ENCODE data around the gene SUSD4. TPM values are rescaled to one million over a fixed set of nuclear protein-coding genes. Genes with fewer than 3 reads are reported as not detected.
A peak's percentile ranks its signal among the peaks of the same experiment; 100 is the strongest.

SUSD4 gene
- total and polyA plus RNA-seq, 9 of the 15 experiments (the other 6 are each of a cell fraction or from before 2014, with no cell fraction given) = 0.06 to 1.7 (median 0.09) TPM; not detected in 4

GRCh38 chr1:223202376-223203033, 161.5 kb downstream of the SUSD4 start:
- Histone ChIP-seq H3K9me1 (ENCODE audit: control insufficient read depth, insufficient read depth, low read length) (no peaks in the 10 kb centered on the region), H3K27me3 (ENCODE audit: control insufficient read depth in 2 of 2, insufficient read depth in 2 of 2, low read length in 2 of 2) (no peaks in the 10 kb centered on the region; a peak in 1 of 5 replicates), H3K4me1 (replicated peaks in 1 of 2; ENCODE audit: control insufficient read depth in 2 of 2, insufficient read depth in 2 of 2, low read length in 2 of 2) (peaks cover 2 to 6% of the 10 kb centered on the region in 2 experiments; a peak in 3 of 5 replicates), H3K4me2 (ENCODE audit: insufficient read depth, low read length) (no peak overlapping the region), H4K20me1 (replicated peaks; ENCODE audit: control insufficient read depth, insufficient read depth, low read length) (no peaks in the 10 kb centered on the region), H3K9me3 (replicated peaks; ENCODE audit: control insufficient read depth, insufficient read depth, low read depth, low read length) (no peaks in the 10 kb centered on the region), H3K79me2 (ENCODE audit: control insufficient read depth, insufficient read depth, low read length) (no peaks in the 10 kb centered on the region), H2AFZ (ENCODE audit: low read depth, low read length) (no peak overlapping the region), H3K9ac (ENCODE audit: insufficient read depth in 1 of 2, low read depth in 2 of 2, low read length in 2 of 2) (peak overlapping the region in 1 of 2 experiments; percentile 42; a peak in 1 of 4 replicates), H3K4me3 (no peak overlapping the region), H3K27ac (ENCODE audit: extremely low read depth, low read depth, low read length) (no peak overlapping the region), H3K36me3 (ENCODE audit: control insufficient read depth, insufficient read depth, low read length) (no peaks in the 10 kb centered on the region)
- DNase-seq (ENCODE audit: extremely low read depth in 1 of 4, low spot score in 3 of 4) (no peak), FAIRE-seq (no peak), ATAC-seq (no peak; the same call in 2 of the 3 replicates)
- intact Hi-C loops (cut with micrococcal nuclease) = no loop called here
- no TSS peak for BruUV-seq (replicated peaks)
- 59% methylated on average over 11 of the region's 13 CpGs for WGBS (ENCODE audit: insufficient coverage, low coverage, missing lambda C conversion rate)
- ChIA-PET POLR2A (interaction anchor here (1.2 kb wide), 1 partner anchor 9 kb away, joined by 3 read pairs; no protein-coding TSS in a partner anchor), CTCF (ENCODE audit: low intra/inter-chr PET ratio) (no interaction called here)
- TF ChIP-seq CBX8 (IDR thresholded peaks at IDR 0.05; ENCODE audit: borderline replicate concordance, extremely low read depth, low read depth, low read length, poor library complexity, severe bottlenecking) = no peak
- TF ChIP-seq HMG20A (CRISPR knock-in tag; conservative IDR thresholded peaks at IDR 0.05) = no peak
- no peak for TF ChIP-seq ZNF324 (CRISPR knock-in tag; IDR thresholded peaks at IDR 0.05)
- no peak for TF ChIP-seq ESRRB (CRISPR knock-in tag; IDR thresholded peaks at IDR 0.05; ENCODE audit: borderline replicate concordance)
- no peak for TF ChIP-seq ZNF140 (CRISPR knock-in tag; IDR thresholded peaks at IDR 0.05)
- TF ChIP-seq ZNF511 (CRISPR knock-in tag; IDR thresholded peaks at IDR 0.05) = no peak
- TF ChIP-seq ELF4 (CRISPR knock-in tag; IDR thresholded peaks at IDR 0.05) = no peak
- no peak for TF ChIP-seq MECOM (CRISPR knock-in tag; IDR thresholded peaks at IDR 0.05)
- TF ChIP-seq POLR2H (tag; IDR thresholded peaks at IDR 0.05; ENCODE audit: low read depth) = no peak
- TF ChIP-seq SPI1 (IDR thresholded peaks at IDR 0.05; ENCODE audit: borderline replicate concordance, low read depth, low read length) = no peak
- TF ChIP-seq NFIC (IDR thresholded peaks at IDR 0.05) = no peak
- TF ChIP-seq SMARCA5 (IDR thresholded peaks at IDR 0.05) = no peak
- no peak for TF ChIP-seq ZNF444 (CRISPR knock-in tag; IDR thresholded peaks at IDR 0.05)
- TF ChIP-seq CUX1 (CRISPR knock-in tag; IDR thresholded peaks at IDR 0.05) = no peak
- TF ChIP-seq CHD2 (IDR thresholded peaks at IDR 0.05; ENCODE audit: low read depth, low read length) = no peak
- TF ChIP-seq EHMT2 (IDR thresholded peaks at IDR 0.05) = no peak
- in situ Hi-C loops (cut with MboI) = no loop called here

All from K562 (cell line).